ENCODE measurements around the gene RAB8A. TPM values are rescaled to one million over a fixed set of nuclear protein-coding genes. Genes with fewer than 3 reads are reported as not detected.

RAB8A gene
- total RNA-seq = 38.6 and 67.0 TPM in 2 replicates

GRCh38 chr19:16111160-16111908 is at the start of gene RAB8A:
RAB8A (plus strand) TSS chr19:16111889; CDS start chr19:16111902, 13 bp downstream.

GRCh38 chr19:16076154-16076957 is 35.3 kb upstream of the RAB8A start, which contains the start of gene TPM4:
TPM4 (plus strand) TSS chr19:16076495; CDS start chr19:16076566, 71 bp downstream.

GRCh38 chr19:16143399-16144215 is 31.9 kb downstream of the RAB8A start, which contains the start of gene HSH2D:
HSH2D (plus strand) TSS chr19:16143685; CDS start chr19:16148751, 5,066 bp downstream.

Other genes with a start within 250 kb of the RAB8A start
- not detected in 2 replicates for gene CYP4F2, start 213.8 kb upstream of the RAB8A start, total RNA-seq
- gene CYP4F11, start 177.4 kb upstream of the RAB8A start, total RNA-seq = not detected in 2 replicates
- gene OR10H4, start 162.9 kb upstream of the RAB8A start, total RNA-seq = not detected in 2 replicates
- gene TPM4, start 35.4 kb upstream of the RAB8A start, total RNA-seq = 896 and 1,573 TPM in 2 replicates
- not detected in 2 replicates for gene HSH2D, start 31.8 kb downstream of the RAB8A start, total RNA-seq
- not detected in 2 replicates for gene CIB3, start 61.6 kb downstream of the RAB8A start, total RNA-seq
- gene FAM32A, start 73.5 kb downstream of the RAB8A start, total RNA-seq = 86.4 and 87.3 TPM in 2 replicates
- 43.7 and 83.6 TPM in 2 replicates for gene AP1M1, start 86.0 kb downstream of the RAB8A start, total RNA-seq
- 1.8 and 8.8 TPM in 2 replicates for gene KLF2, start 212.9 kb downstream of the RAB8A start, total RNA-seq

All from smooth muscle cell of the umbilical artery (primary cell).